ENCODE results near the gene AREG. TPM values are rescaled to one million over a fixed set of nuclear protein-coding genes. Genes with fewer than 3 reads are reported as not detected.

AREG gene, protein sequence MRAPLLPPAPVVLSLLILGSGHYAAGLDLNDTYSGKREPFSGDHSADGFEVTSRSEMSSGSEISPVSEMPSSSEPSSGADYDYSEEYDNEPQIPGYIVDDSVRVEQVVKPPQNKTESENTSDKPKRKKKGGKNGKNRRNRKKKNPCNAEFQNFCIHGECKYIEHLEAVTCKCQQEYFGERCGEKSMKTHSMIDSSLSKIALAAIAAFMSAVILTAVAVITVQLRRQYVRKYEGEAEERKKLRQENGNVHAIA
- total RNA-seq (2021) (0.14 to 0.33 TPM (median 0.32 TPM) in 3 replicates), Bru-seq, nascent RNA (percentile 25 among the genes with signal in this experiment)
- long read RNA-seq, experiment 1: 0 reads
- long read RNA-seq, experiment 2: 0 reads
- long read RNA-seq, experiment 3: 0 reads

DNA sequence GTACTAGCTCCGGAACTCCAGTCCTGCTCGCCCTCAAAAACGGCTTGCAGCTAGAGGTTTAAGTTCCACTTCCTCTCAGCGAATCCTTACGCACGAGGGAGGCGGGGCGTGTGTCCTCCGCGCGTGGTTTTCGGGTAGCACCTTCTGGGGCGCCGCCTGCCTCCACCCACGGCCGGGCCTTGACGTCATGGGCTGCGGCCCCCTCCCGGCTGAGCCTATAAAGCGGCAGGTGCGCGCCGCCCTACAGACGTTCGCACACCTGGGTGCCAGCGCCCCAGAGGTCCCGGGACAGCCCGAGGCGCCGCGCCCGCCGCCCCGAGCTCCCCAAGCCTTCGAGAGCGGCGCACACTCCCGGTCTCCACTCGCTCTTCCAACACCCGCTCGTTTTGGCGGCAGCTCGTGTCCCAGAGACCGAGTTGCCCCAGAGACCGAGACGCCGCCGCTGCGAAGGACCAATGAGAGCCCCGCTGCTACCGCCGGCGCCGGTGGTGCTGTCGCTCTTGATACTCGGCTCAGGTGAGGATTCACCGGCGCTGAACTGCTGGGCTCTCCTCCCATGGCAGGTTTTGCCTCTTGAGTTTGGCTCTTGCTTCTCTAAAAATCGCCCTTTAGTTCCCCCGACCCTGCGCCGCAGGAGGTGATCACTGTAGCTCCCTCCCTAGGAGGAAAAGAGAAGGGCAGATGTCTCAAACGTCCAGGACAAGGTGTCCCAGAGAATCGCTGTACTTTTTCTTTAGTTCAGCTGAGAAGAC, at the start of gene AREG:
Gene AREG (plus strand): TSS at position 246 of the 752 bp plus-strand sequence. CDS start 210 bp downstream, at position 456.
- H3K36me3 Mint-ChIP-seq: no peaks in the 10 kb centered on the region
- CTCF ChIA-PET: interaction anchor here (0.8 to 1.7 kb wide), 15 partner anchors 10 to 371 kb away, joined by 3 to 7 read pairs (median 4); no protein-coding TSS in a partner anchor
- H3K27me3 Mint-ChIP-seq (ENCODE audit: low read depth): peaks cover 43% of the 10 kb centered on the region
- H3K27ac Mint-ChIP-seq: no peak within 1 kb of the TSS
- POLR2A ChIA-PET: no interaction called here
- H3K4me1 Mint-ChIP-seq: peaks cover 18% of the 10 kb centered on the region
- DNase-seq (ENCODE audit: low spot score): peak; percentile 80
- peaks cover 6% of the 10 kb centered on the region for H3K9me3 Mint-ChIP-seq
- ATAC-seq: peak; percentile 93
- peak within 1 kb of the TSS; percentile 81 for H3K4me3 Mint-ChIP-seq
- TF ChIP-seq, protein P1, sequence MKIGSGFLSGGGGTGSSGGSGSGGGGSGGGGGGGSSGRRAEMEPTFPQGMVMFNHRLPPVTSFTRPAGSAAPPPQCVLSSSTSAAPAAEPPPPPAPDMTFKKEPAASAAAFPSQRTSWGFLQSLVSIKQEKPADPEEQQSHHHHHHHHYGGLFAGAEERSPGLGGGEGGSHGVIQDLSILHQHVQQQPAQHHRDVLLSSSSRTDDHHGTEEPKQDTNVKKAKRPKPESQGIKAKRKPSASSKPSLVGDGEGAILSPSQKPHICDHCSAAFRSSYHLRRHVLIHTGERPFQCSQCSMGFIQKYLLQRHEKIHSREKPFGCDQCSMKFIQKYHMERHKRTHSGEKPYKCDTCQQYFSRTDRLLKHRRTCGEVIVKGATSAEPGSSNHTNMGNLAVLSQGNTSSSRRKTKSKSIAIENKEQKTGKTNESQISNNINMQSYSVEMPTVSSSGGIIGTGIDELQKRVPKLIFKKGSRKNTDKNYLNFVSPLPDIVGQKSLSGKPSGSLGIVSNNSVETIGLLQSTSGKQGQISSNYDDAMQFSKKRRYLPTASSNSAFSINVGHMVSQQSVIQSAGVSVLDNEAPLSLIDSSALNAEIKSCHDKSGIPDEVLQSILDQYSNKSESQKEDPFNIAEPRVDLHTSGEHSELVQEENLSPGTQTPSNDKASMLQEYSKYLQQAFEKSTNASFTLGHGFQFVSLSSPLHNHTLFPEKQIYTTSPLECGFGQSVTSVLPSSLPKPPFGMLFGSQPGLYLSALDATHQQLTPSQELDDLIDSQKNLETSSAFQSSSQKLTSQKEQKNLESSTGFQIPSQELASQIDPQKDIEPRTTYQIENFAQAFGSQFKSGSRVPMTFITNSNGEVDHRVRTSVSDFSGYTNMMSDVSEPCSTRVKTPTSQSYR (CRISPR knock-in tag; IDR thresholded peaks at IDR 0.05): peak; percentile 56; the same call in 1 of the 2 replicates
- TF ChIP-seq, protein P2, sequence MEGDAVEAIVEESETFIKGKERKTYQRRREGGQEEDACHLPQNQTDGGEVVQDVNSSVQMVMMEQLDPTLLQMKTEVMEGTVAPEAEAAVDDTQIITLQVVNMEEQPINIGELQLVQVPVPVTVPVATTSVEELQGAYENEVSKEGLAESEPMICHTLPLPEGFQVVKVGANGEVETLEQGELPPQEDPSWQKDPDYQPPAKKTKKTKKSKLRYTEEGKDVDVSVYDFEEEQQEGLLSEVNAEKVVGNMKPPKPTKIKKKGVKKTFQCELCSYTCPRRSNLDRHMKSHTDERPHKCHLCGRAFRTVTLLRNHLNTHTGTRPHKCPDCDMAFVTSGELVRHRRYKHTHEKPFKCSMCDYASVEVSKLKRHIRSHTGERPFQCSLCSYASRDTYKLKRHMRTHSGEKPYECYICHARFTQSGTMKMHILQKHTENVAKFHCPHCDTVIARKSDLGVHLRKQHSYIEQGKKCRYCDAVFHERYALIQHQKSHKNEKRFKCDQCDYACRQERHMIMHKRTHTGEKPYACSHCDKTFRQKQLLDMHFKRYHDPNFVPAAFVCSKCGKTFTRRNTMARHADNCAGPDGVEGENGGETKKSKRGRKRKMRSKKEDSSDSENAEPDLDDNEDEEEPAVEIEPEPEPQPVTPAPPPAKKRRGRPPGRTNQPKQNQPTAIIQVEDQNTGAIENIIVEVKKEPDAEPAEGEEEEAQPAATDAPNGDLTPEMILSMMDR (IDR thresholded peaks at IDR 0.05): no peak
- TF ChIP-seq SMAD3 (CRISPR knock-in tag; IDR thresholded peaks at IDR 0.05; ENCODE audit: borderline replicate concordance) (0 out of 2 replicates have a peak, but pooled peaks have one; percentile 32), CREB1 (CRISPR knock-in tag; IDR thresholded peaks at IDR 0.05) (no peak), NFYB (CRISPR knock-in tag; conservative IDR thresholded peaks at IDR 0.05; ENCODE audit: low read depth) (peak; percentile 33; the same call in 1 of the 2 replicates), ZNF263 (CRISPR knock-in tag; IDR thresholded peaks at IDR 0.05; ENCODE audit: low read depth) (no peak), TP53 (CRISPR knock-in tag; IDR thresholded peaks at IDR 0.05) (no peak), FOXJ3 (CRISPR knock-in tag; IDR thresholded peaks at IDR 0.05; ENCODE audit: borderline replicate concordance) (no peak), NFE2L1 (CRISPR knock-in tag; IDR thresholded peaks at IDR 0.05) (peak; percentile 67; the same call in 1 of the 2 replicates), JAZF1 (CRISPR knock-in tag; IDR thresholded peaks at IDR 0.05) (no peak), FOXK1 (CRISPR knock-in tag; IDR thresholded peaks at IDR 0.05) (peak; percentile 78; the same call in 1 of the 2 replicates), ZBTB21 (CRISPR knock-in tag; IDR thresholded peaks at IDR 0.05; ENCODE audit: borderline replicate concordance) (no peak), ZNF219 (CRISPR knock-in tag; IDR thresholded peaks at IDR 0.05; ENCODE audit: borderline replicate concordance) (no peak), ZNF423 (CRISPR knock-in tag; IDR thresholded peaks at IDR 0.05) (peak; percentile 54; the same call in 1 of the 2 replicates), SP1 (CRISPR knock-in tag; conservative IDR thresholded peaks at IDR 0.05) (peak; percentile 41; the same call in 1 of the 2 replicates)
- TF ChIP-seq, protein P3, sequence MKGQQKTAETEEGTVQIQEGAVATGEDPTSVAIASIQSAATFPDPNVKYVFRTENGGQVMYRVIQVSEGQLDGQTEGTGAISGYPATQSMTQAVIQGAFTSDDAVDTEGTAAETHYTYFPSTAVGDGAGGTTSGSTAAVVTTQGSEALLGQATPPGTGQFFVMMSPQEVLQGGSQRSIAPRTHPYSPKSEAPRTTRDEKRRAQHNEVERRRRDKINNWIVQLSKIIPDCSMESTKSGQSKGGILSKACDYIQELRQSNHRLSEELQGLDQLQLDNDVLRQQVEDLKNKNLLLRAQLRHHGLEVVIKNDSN (CRISPR knock-in tag; IDR thresholded peaks at IDR 0.05): 0 out of 2 replicates have a peak, but pooled peaks have one; percentile 28
- TF ChIP-seq, protein P4, sequence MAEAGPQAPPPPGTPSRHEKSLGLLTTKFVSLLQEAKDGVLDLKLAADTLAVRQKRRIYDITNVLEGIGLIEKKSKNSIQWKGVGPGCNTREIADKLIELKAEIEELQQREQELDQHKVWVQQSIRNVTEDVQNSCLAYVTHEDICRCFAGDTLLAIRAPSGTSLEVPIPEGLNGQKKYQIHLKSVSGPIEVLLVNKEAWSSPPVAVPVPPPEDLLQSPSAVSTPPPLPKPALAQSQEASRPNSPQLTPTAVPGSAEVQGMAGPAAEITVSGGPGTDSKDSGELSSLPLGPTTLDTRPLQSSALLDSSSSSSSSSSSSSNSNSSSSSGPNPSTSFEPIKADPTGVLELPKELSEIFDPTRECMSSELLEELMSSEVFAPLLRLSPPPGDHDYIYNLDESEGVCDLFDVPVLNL (CRISPR knock-in tag; IDR thresholded peaks at IDR 0.05; ENCODE audit: borderline replicate concordance, low read depth): no peak
- TF ChIP-seq, protein P5, sequence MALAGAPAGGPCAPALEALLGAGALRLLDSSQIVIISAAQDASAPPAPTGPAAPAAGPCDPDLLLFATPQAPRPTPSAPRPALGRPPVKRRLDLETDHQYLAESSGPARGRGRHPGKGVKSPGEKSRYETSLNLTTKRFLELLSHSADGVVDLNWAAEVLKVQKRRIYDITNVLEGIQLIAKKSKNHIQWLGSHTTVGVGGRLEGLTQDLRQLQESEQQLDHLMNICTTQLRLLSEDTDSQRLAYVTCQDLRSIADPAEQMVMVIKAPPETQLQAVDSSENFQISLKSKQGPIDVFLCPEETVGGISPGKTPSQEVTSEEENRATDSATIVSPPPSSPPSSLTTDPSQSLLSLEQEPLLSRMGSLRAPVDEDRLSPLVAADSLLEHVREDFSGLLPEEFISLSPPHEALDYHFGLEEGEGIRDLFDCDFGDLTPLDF (CRISPR knock-in tag; IDR thresholded peaks at IDR 0.05): 0 out of 2 replicates have a peak, but pooled peaks have one; percentile 49
- TF ChIP-seq, protein P6, sequence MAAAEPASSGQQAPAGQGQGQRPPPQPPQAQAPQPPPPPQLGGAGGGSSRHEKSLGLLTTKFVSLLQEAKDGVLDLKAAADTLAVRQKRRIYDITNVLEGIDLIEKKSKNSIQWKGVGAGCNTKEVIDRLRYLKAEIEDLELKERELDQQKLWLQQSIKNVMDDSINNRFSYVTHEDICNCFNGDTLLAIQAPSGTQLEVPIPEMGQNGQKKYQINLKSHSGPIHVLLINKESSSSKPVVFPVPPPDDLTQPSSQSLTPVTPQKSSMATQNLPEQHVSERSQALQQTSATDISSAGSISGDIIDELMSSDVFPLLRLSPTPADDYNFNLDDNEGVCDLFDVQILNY (CRISPR knock-in tag; IDR thresholded peaks at IDR 0.05): no peak
- TF ChIP-seq, protein P7, sequence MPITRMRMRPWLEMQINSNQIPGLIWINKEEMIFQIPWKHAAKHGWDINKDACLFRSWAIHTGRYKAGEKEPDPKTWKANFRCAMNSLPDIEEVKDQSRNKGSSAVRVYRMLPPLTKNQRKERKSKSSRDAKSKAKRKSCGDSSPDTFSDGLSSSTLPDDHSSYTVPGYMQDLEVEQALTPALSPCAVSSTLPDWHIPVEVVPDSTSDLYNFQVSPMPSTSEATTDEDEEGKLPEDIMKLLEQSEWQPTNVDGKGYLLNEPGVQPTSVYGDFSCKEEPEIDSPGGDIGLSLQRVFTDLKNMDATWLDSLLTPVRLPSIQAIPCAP (CRISPR knock-in tag; IDR thresholded peaks at IDR 0.05): no peak
- TF ChIP-seq, protein P8, sequence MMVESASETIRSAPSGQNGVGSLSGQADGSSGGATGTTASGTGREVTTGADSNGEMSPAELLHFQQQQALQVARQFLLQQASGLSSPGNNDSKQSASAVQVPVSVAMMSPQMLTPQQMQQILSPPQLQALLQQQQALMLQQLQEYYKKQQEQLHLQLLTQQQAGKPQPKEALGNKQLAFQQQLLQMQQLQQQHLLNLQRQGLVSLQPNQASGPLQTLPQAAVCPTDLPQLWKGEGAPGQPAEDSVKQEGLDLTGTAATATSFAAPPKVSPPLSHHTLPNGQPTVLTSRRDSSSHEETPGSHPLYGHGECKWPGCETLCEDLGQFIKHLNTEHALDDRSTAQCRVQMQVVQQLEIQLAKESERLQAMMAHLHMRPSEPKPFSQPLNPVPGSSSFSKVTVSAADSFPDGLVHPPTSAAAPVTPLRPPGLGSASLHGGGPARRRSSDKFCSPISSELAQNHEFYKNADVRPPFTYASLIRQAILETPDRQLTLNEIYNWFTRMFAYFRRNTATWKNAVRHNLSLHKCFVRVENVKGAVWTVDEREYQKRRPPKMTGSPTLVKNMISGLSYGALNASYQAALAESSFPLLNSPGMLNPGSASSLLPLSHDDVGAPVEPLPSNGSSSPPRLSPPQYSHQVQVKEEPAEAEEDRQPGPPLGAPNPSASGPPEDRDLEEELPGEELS (CRISPR knock-in tag; IDR thresholded peaks at IDR 0.05): 0 out of 2 replicates have a peak, but pooled peaks have one; percentile 25
- TF ChIP-seq, protein P9, sequence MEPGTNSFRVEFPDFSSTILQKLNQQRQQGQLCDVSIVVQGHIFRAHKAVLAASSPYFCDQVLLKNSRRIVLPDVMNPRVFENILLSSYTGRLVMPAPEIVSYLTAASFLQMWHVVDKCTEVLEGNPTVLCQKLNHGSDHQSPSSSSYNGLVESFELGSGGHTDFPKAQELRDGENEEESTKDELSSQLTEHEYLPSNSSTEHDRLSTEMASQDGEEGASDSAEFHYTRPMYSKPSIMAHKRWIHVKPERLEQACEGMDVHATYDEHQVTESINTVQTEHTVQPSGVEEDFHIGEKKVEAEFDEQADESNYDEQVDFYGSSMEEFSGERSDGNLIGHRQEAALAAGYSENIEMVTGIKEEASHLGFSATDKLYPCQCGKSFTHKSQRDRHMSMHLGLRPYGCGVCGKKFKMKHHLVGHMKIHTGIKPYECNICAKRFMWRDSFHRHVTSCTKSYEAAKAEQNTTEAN (CRISPR knock-in tag; IDR thresholded peaks at IDR 0.05): 0 out of 2 replicates have a peak, but pooled peaks have one; percentile 44

All from WTC11 (cell line).